ENCODE data around the gene NAA11.

The NAA11 gene

DNA sequence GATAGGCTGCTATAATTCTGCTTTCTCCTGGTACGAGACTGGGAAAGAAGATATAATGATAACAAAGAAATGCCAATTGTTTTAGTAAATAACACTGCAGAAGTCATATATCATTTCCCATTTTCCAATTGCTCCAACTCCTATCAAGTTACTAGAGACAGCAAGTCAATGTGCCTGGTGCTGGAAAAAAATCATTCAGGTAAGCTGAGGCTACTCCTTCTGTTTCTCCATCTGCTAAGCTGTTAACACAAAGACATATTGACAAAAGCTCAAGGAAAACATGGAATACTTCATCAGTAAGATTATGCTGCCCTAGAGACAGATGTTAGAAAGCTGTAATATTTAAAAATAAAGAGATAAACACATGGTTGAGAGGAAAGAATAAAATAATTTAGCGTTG lies 10.0 kb downstream of the NAA11 start:
- no peaks in the 10 kb centered on the region for H3K4me1 ChIP-seq
- TF ChIP-seq Cebpa-rat (IDR thresholded peaks at IDR 0.05), result no peak
- no peaks in the 10 kb centered on the region for H3K9me3 ChIP-seq
- no peaks in the 10 kb centered on the region for H4K20me1 ChIP-seq
- no peak overlapping the region for H3K9ac ChIP-seq
- H3K36me3 ChIP-seq, result no peaks in the 10 kb centered on the region
- no peaks in the 10 kb centered on the region for H3K27me3 ChIP-seq
- no peak overlapping the region for H3K4me2 ChIP-seq
- no peak overlapping the region for H3K4me3 ChIP-seq
- no peak overlapping the region for H3K27ac ChIP-seq

DNA sequence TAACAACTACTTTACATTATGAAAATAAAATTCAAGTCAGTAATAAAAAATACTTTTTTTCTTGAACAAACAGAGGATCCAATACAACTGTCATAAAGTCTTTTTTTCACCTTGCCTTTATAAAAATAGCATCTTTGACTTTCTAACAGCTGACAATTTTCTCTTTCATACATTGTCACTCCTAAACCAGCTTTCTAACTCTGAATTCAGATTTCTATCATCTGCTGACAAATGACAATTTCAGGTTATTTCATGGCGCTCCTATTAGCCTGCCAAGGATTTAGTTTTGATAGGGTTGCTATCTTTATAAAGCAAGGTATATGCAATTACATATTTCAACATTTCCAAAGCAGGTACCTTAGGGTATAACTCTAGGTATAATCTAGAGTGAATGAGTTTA lies 14.6 kb downstream of the NAA11 start:
- H3K4me2 ChIP-seq, result no peak overlapping the region
- no peaks in the 10 kb centered on the region for H3K27me3 ChIP-seq
- no peak overlapping the region for H3K9ac ChIP-seq
- TF ChIP-seq Cebpa-rat (IDR thresholded peaks at IDR 0.05), result no peak
- H3K4me1 ChIP-seq, result no peaks in the 10 kb centered on the region
- no peaks in the 10 kb centered on the region for H3K9me3 ChIP-seq
- H3K36me3 ChIP-seq, result no peaks in the 10 kb centered on the region
- no peak overlapping the region for H3K27ac ChIP-seq
- no peaks in the 10 kb centered on the region for H4K20me1 ChIP-seq
- no peak overlapping the region for H3K4me3 ChIP-seq

DNA sequence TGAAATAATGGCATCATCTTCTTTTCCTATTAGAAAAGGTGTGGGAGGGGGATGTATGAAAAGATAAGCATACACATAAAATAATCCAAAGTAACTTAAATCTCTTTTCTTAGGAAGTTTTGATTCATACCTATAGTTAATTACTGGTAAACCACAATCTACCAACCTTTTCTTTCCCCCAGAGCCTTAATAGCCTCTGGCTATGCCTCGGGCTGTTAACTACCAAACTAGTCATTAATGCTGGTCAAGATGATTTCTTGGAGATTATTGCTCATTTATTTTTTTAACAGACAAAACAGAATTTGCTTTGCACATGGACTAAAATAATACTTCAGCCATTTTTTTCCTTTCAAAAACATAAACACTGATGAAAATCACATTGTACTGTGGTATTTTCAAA lies 16.9 kb downstream of the NAA11 start:
- no peaks in the 10 kb centered on the region for H3K36me3 ChIP-seq
- no peak overlapping the region for H3K27ac ChIP-seq
- TF ChIP-seq Cebpa-rat (IDR thresholded peaks at IDR 0.05), result no peak
- no peak overlapping the region for H3K4me3 ChIP-seq
- no peaks in the 10 kb centered on the region for H3K9me3 ChIP-seq
- H4K20me1 ChIP-seq, result no peaks in the 10 kb centered on the region
- no peak overlapping the region for H3K4me2 ChIP-seq
- H3K27me3 ChIP-seq, result no peaks in the 10 kb centered on the region
- H3K9ac ChIP-seq, result no peak overlapping the region
- no peaks in the 10 kb centered on the region for H3K4me1 ChIP-seq

DNA sequence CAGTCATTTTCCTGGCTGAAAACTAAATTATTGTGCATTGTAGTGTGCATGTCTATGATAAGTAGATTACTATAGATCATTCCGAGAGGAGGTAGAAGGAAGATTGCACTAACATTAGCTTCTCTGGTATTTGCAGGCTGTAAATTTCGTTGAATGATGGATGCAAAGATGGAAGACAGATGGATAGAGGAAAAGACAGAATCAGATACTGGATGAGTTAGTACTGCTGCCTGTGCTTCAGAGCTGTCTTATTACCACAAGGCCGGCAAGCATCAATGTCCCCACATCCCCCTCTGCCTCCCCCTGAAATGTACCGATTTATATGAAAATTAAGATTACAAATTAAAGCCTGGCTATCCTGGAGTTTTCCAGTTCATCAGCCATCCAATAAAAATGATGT lies 17.7 kb downstream of the NAA11 start:
- no peak for TF ChIP-seq Cebpa-rat (IDR thresholded peaks at IDR 0.05)
- H3K36me3 ChIP-seq, result no peaks in the 10 kb centered on the region
- H3K4me3 ChIP-seq, result no peak overlapping the region
- H3K27me3 ChIP-seq, result no peaks in the 10 kb centered on the region
- H3K27ac ChIP-seq, result no peak overlapping the region
- no peak overlapping the region for H3K9ac ChIP-seq
- no peaks in the 10 kb centered on the region for H4K20me1 ChIP-seq
- H3K4me2 ChIP-seq, result no peak overlapping the region
- H3K4me1 ChIP-seq, result no peaks in the 10 kb centered on the region
- H3K9me3 ChIP-seq, result no peaks in the 10 kb centered on the region

DNA sequence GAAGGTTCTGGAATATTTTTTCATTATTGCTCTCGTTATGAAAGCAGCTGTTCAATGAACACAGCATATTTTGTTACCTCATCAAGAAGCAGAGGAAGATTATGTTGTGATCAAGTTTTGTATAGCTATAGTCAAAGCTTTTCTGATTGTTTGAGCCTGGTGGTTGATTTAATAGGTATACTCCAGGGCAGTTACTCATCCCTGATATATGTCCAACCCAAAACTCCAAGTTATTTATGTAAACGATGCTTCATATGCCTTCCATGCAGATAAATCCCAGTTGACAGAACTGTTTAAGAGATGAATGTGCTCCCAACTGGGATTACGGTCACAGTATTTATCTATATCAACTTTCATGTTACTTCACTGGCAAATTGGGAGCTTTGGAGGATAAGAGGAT lies 19.1 kb downstream of the NAA11 start:
- H3K4me1 ChIP-seq, result no peaks in the 10 kb centered on the region
- H4K20me1 ChIP-seq, result no peaks in the 10 kb centered on the region
- H3K4me2 ChIP-seq, result no peak overlapping the region
- no peaks in the 10 kb centered on the region for H3K36me3 ChIP-seq
- no peak overlapping the region for H3K4me3 ChIP-seq
- H3K9ac ChIP-seq, result no peak overlapping the region
- H3K27me3 ChIP-seq, result no peaks in the 10 kb centered on the region
- no peak for TF ChIP-seq Cebpa-rat (IDR thresholded peaks at IDR 0.05)
- H3K27ac ChIP-seq, result no peak overlapping the region
- no peaks in the 10 kb centered on the region for H3K9me3 ChIP-seq

DNA sequence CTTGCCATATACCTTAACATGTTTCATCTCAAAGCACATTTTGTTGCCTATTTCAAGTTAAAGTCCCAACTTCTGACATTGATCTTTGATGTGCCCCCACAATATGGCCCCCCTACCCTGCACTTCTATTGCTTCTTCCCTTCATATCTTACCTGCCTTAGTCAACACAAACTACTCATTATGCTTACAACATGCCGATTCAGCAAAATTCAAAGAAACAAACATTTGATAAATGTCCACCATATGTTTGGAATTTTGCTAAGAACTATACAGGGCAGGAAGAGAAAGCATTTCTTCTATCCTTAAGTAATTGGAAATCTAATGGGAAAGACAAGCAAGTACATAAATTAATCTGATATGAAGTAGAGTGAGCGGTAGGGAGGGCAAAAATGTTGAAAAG lies 25.6 kb downstream of the NAA11 start:
- Histone ChIP-seq H3K36me3 (no peaks in the 10 kb centered on the region), H3K4me3 (no peak overlapping the region), H3K9ac (no peak overlapping the region), H3K9me3 (no peaks in the 10 kb centered on the region), H4K20me1 (no peaks in the 10 kb centered on the region), H3K4me2 (no peak overlapping the region), H3K27ac (no peak overlapping the region), H3K4me1 (no peaks in the 10 kb centered on the region), H3K27me3 (no peaks in the 10 kb centered on the region)
- no peak for TF ChIP-seq Cebpa-rat (IDR thresholded peaks at IDR 0.05)

DNA sequence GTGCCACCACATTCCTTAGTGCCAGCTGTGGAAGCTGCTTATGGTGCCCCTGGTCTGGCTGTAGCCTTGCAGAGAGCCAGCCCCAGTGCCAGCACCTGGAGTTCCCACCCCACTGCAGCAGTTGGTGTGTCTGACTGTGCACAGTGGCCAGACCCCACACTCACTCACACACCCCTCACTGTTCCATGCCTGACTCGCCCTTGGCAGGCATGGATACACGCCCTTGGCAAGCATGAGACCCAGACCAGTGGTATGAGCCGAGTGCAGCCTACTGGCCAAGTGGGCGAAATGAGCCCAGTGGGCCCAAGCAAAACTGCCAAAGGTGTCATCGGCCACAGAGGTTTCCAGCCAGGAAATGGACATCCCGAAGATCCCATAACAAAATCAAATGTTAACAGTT lies 27.4 kb downstream of the NAA11 start:
- no peaks in the 10 kb centered on the region for H3K9me3 ChIP-seq
- no peak overlapping the region for H3K4me2 ChIP-seq
- H3K36me3 ChIP-seq, result no peaks in the 10 kb centered on the region
- H3K27ac ChIP-seq, result no peak overlapping the region
- H4K20me1 ChIP-seq, result no peaks in the 10 kb centered on the region
- no peaks in the 10 kb centered on the region for H3K27me3 ChIP-seq
- no peaks in the 10 kb centered on the region for H3K4me1 ChIP-seq
- H3K4me3 ChIP-seq, result no peak overlapping the region
- no peak for TF ChIP-seq Cebpa-rat (IDR thresholded peaks at IDR 0.05)
- H3K9ac ChIP-seq, result no peak overlapping the region

DNA sequence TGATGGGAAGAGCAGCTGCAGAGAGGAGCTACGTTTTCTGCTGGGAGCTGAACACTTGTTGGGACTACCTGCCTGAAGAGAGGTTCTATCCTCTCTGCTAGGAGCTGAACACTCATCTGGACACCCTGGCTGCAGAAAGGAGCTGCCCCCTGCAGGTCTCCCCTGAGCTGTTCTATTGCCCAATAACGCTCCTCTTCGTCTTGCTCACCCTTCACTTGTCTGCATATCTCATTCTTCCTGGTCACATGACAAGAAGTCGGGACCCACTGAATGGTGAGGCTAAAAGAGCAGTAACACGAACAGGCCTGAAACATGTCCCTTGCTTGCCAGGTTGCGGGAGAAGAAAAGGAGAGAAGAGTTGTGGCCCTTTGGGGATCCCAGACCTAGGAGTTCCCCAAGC lies 27.8 kb downstream of the NAA11 start:
- H3K9me3 ChIP-seq, result no peaks in the 10 kb centered on the region
- TF ChIP-seq Cebpa-rat (IDR thresholded peaks at IDR 0.05), result no peak
- no peaks in the 10 kb centered on the region for H4K20me1 ChIP-seq
- H3K9ac ChIP-seq, result no peak overlapping the region
- no peak overlapping the region for H3K4me3 ChIP-seq
- no peaks in the 10 kb centered on the region for H3K36me3 ChIP-seq
- no peaks in the 10 kb centered on the region for H3K27me3 ChIP-seq
- no peak overlapping the region for H3K4me2 ChIP-seq
- no peak overlapping the region for H3K27ac ChIP-seq
- no peaks in the 10 kb centered on the region for H3K4me1 ChIP-seq

DNA sequence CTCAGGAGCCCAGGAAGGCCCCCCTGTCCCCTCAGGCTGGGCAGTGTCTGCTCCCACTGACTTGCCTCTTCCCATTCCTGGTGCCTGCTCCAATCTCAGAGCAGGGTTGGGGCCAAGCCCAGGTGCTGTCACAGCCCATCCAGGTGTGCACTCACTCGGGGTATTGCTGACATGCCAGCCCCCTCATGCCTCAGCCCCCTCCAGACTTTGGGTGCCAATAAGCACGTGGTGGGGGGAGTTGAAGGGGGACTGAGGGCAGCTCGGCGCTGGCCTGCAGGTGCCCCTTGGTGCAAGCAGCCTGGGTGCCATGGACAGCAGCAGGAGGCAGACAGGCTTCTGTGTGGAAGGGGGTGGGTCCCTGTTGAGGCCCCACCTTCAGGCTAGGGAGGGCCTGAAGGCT lies 28.4 kb downstream of the NAA11 start:
- Histone ChIP-seq H3K36me3 (no peaks in the 10 kb centered on the region), H3K27ac (no peak overlapping the region), H3K9me3 (no peaks in the 10 kb centered on the region), H3K4me1 (no peaks in the 10 kb centered on the region), H3K4me2 (no peak overlapping the region), H3K9ac (no peak overlapping the region), H3K4me3 (no peak overlapping the region), H3K27me3 (no peaks in the 10 kb centered on the region), H4K20me1 (no peaks in the 10 kb centered on the region)
- TF ChIP-seq Cebpa-rat (IDR thresholded peaks at IDR 0.05), result no peak

DNA sequence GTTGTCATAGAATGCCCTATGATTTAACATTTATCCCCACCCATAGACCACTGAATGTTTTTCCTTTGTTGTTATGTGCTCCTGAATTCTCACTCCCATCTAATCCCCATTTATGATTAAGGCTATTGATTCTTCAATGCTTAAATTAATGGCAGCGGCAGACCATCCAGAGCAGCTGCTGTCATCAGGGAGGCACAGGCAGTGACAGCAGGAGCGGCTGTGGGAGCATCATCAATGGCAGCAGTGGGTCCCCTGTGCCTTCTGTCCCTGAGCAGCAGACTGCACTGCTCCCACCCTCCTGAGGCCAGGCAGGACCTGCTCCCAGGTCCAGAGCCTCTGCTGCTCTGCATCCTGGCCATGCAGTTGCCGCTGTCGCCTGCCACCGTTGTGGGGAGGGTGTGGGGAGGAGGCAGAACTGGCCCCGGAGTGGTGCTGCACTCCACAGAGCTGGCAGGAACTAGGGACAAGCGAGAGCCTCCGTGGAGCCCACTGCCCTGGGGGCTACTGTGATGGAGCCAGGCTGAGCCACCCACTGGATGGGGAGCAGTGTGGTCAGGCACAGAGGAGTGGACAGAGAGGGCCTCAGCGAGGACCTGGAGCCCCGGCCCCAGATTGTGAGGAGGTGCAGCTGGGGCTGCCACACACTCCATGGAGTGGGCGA lies 29.0 kb downstream of the NAA11 start:
- no peak overlapping the region for H3K4me2 ChIP-seq
- no peak overlapping the region for H3K9ac ChIP-seq
- no peak overlapping the region for H3K4me3 ChIP-seq
- no peaks in the 10 kb centered on the region for H3K27me3 ChIP-seq
- H3K9me3 ChIP-seq, result no peaks in the 10 kb centered on the region
- no peaks in the 10 kb centered on the region for H3K4me1 ChIP-seq
- H3K27ac ChIP-seq, result no peak overlapping the region
- no peaks in the 10 kb centered on the region for H3K36me3 ChIP-seq
- TF ChIP-seq Cebpa-rat (IDR thresholded peaks at IDR 0.05), result no peak
- no peaks in the 10 kb centered on the region for H4K20me1 ChIP-seq

DNA sequence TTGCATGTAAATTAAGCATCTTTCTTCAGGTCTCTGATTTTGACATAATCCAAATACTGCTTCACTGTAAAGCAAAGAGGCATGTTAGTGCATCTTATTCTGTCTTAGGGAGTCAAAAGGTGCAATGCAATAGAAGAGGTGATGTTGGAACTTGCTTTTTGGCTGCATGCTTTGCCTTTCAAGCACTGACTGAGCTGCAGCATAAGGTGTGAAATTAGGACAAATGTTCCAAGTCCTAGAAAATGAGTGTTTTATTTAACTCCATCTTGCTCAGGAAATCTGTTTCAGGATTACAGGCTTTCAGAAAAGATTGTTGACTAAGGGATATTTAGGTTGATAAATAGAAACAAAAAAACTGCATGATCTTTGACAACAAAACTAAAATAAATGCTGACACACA lies 30.8 kb downstream of the NAA11 start:
- H3K27ac ChIP-seq, result no peak overlapping the region
- H3K9me3 ChIP-seq, result no peaks in the 10 kb centered on the region
- H3K4me3 ChIP-seq, result no peak overlapping the region
- H3K4me1 ChIP-seq, result no peaks in the 10 kb centered on the region
- no peaks in the 10 kb centered on the region for H3K27me3 ChIP-seq
- H3K9ac ChIP-seq, result no peak overlapping the region
- no peak overlapping the region for H3K4me2 ChIP-seq
- no peaks in the 10 kb centered on the region for H4K20me1 ChIP-seq
- no peak for TF ChIP-seq Cebpa-rat (IDR thresholded peaks at IDR 0.05)
- no peaks in the 10 kb centered on the region for H3K36me3 ChIP-seq
